NCI-H1417 (cell line): ENCODE data around the gene AK4.
A peak's percentile ranks its signal among the peaks of the same experiment; 100 is the strongest.

Experiments
- DNase-seq, 3 experiments: peaks; one replicate each; lab custom pipeline; 2025; lab: John Stamatoyannopoulos, UW

Gene AK4

GRCh38 chr1:65176591-65176990, 28.6 kb downstream of the AK4 start:
- DNase-seq, result no peak

DNA sequence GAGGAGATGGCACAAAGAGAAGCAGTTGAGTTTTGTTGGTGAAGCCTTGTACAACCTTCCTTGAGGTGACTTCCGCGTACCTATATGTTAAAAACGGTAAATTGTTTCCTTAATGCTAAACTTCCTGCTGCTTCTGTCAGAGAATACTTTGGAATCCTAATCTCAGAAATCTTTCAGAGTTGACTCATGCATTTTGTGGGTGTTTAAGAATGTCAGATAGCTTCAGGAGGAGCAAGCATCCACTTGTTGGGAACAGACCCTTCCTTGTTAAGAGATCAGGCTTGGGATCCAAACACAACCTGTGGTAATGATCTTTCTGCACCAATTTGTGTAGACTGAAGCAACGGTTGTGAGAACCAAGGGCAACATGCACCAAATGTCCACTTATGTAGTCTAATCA, 29.5 kb downstream of the AK4 start:
- no peak for DNase-seq

GRCh38 chr1:65178235-65178634, 30.2 kb downstream of the AK4 start:
- peak in 1 of 3 experiments; percentile 20 for DNase-seq

DNA sequence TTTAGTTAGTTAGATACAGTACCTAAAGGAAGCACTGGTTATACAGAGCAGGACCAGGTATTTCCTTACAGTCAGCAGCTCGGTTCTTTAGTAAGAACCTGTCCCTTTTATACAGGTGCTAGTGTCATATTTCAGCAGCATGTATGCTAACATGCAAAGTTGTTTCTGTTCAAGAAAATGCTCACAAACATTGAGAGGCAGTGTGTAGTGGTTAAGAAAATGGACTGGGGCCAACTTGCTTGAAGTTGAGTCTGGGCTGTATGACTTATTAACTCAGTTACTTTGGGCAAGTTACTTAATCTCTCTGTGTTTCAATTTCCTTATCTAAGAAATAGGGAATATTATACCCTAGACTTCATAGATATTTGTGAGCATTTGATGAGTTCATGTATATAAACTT, 31.1 kb downstream of the AK4 start:
- DNase-seq, result no peak

GRCh38 chr1:65180977-65181376, 33.0 kb downstream of the AK4 start:
- DNase-seq, result no peak

DNA sequence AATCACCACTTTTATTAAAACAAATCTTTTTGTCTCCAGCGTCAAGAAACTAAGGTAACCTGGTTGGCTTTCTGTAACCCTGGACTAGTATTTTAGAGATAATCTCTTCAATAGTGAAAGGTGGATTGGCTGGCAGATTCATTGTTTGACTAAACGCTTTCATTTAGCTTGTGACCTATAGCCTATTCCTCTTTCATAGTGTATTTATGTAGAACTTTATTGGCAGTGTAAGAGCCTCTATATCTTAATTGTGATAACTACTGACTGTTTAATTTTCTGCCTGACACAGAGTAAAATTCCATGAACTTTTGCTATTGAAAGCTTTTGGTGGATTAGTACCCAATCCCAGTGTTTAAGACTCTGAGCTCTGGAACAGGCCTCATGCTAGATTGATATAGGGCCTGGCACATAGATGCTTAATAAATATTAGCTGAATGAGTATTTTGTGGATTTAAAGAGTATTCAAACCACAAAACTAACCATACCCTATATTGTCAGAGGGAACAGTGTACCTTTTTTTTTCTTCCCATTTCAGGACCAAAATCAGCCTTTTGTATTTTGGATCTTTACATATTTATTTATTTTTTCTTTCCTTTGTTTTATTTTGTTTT, 34.8 kb downstream of the AK4 start:
- no peak for DNase-seq

DNA sequence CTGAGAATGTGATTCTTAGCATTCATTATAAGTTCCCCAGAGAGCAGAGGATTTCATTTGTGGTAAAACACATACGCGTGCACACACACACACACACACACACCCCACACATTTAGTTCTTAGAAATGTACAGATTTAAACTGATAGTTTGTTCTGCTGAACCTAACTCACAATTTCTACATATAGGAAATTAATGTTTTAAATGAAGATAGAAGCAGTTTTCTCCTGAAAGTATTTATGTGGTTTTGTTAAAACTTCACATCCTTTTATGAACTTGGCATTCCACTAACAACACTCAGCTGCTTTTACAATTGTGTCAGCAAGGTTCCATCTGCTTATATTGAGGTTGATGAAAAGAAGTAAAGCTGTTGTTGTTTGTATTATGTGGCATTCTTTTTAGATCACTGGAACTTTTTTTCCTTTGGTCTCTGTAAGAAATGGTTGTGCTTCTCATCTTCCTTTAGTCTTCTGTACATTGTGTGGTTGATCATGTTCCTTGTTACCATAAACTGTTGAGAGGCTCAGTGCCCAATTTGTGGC, 41.6 kb downstream of the AK4 start:
- DNase-seq, result no peak

- DNase-seq, result no peak
Measured at GRCh38 chr1:65190229-65190628, 42.2 kb downstream of the AK4 start.

DNA sequence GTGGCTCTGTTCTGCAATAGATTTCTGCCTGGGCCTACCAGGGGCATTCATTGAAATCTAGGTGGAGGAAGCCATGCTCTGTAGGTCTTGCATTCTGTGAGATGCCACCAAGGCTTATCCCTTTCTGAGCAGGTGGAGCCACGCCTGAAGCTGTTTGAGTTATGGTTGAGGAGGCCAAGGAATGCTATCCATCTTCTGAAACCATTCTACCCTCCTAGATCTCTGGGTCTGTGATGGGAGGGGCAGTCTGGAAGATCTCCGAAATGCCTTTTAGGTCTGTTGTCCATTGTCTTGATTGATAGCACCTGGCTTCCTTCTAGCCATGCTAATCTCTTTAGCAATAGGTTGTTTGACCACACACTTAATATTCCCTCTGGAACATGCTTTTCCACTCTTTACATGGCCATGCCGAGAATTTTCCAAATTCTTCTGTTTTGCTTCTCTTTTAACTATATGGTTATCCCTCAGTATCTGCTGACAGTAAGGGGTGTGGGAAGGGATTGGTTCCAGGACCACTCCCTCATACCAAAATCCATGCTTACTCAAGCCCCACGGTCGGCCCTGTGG, 45.2 kb downstream of the AK4 start:
- DNase-seq, result no peak

GRCh38 chr1:65195495-65196417, 47.8 kb downstream of the AK4 start:
- DNase-seq, result no peak

- no peak for DNase-seq
Measured at GRCh38 chr1:65196926-65197325, 48.9 kb downstream of the AK4 start.

- no peak for DNase-seq
Measured at GRCh38 chr1:65197636-65198035, 49.6 kb downstream of the AK4 start.

- DNase-seq, result no peak
Measured at GRCh38 chr1:65198096-65198495, 50.1 kb downstream of the AK4 start.

DNA sequence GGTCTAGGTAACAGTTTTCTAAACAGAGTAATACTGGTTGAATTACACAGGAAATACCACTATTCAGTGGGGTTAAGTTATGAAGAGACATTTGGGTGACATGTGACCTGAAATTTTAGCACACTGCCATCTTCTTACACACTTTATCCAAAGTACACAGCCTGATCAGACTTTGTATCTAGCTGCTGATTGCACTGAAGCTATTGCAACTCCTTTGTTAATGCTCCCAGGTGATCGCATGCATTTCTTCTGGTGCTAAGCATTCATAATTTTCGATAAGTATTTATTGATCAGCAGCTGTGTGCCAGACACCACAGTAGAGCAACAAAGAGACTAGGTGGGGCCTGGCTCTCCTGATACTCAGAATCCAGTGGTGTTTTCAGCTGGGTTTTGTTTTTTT, 52.4 kb downstream of the AK4 start:
- no peak for DNase-seq

DNA sequence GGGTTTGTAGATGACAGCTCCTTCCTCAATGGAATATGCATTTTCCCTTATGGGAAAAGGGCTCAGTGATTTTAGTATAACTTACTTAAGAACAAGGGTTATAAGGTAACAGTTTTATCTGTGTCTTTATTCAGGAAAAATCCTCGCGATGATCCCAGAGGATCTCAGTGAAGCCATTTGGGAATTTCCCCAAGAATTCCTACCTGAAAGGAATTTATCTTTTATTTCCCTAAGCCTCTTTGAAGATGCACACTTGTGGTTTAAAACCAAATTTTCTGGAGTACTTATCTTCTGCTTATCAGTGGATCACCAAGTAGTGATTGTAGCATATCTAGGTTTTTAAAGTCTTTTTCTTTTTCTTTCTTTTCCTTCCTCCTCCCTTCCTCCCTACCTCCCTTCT, 58.8 kb downstream of the AK4 start:
- no peak for DNase-seq

DNA sequence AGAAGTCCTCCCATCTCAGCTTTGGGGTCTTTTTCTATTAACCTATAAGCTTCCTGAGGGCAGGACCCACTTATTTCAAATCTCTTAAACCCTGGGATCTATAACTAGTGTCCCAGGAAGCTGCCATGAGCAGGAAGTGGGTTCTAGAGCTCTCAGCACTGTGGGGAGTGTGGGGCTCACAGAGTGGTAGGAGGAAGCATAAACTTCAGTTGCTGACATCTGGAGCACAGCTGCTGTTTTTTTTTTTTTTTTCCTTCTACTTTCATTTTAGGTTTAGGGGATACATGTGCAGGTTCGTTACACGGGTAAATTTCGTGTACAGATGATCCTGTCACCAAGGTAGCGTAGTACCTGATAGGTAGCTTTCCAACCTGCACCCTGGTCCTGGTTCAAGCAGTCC, 59.3 kb downstream of the AK4 start:
- no peak for DNase-seq

GRCh38 chr1:65208563-65208973, 60.6 kb downstream of the AK4 start:
- DNase-seq, result no peak

- DNase-seq, result peak; percentile 18 to 67 (median 27)
Measured at GRCh38 chr1:65209005-65209885, 61.2 kb downstream of the AK4 start.

GRCh38 chr1:65210325-65210724, 62.3 kb downstream of the AK4 start:
- DNase-seq, result no peak

GRCh38 chr1:65211331-65211730, 63.3 kb downstream of the AK4 start:
- no peak for DNase-seq

DNA sequence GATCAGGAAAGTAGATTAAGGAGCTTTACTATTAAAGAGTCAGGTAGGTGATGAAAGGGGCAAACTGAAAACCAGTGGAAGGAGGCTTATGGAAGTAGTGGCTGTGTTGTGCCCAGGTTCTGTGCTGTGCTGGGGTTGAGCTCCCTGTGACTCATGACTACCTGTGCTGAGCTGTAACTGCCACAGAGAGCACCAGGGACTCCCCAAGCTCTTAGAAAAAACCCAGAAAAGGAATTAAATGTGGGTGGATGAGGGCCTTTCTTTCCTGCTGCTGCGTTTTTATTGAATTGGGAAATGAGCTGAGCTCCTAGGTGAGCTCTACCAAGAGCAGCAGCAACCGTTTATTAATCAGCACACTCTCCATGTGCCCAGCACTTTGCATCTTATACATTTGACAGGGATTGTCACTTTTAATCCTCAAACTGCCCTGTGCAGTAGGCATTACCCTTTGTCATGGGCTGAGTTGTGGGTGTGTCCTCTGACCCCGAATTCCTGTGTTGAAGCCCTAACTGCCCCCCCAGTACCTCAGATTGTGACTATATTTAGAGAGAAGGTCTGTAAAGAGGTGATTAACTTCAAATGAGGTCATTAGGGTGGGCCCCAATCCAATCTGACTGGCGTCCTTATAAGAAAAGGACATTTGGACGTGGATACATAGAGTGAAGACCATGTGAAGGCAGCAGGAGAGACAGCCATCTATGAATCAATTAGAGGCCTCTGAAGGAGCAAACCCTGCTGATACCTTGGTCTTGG, 65.4 kb downstream of the AK4 start:
- no peak for DNase-seq
